Esophagus (tissue), 2 donors: Measurements from ENCODE around the gene SSRP1. TPM values are rescaled to one million over a fixed set of nuclear protein-coding genes. Genes with fewer than 3 reads are reported as not detected.

Experiments
- H3K27ac ChIP-seq, 2 donors: one replicate each; pipeline ENCODE4 v1.5.1; 2013; ENCODE audit warnings: low read depth in 2 of 2, mild to moderate bottlenecking in 2 of 2, inconsistent platforms in 1 of 2, low read length in 1 of 2, moderate library complexity in 1 of 2
- H3K27me3 ChIP-seq, 2 donors: one replicate each; pipeline ENCODE4 v1.6.1; 2013; ENCODE audit warnings: low read length in 2 of 2, control low read depth in 1 of 2, mild to moderate bottlenecking in 1 of 2; ENCODE audit not compliant: insufficient read depth in 2 of 2, control insufficient read depth in 1 of 2
- H3K36me3 ChIP-seq, 2 donors: one replicate each; pipeline ENCODE4 v1.6.1; 2013; ENCODE audit warnings: low read length in 1 of 2; ENCODE audit not compliant: control insufficient read depth in 2 of 2, insufficient read depth in 2 of 2
- H3K4me1 ChIP-seq, 2 donors: one replicate each; pipeline ENCODE4 v1.6.1; 2013; ENCODE audit warnings: low read length in 1 of 2; ENCODE audit not compliant: control insufficient read depth in 2 of 2, insufficient read depth in 2 of 2
- H3K4me3 ChIP-seq, 2 donors: one replicate each; pipeline ENCODE4 v1.5.1; 2013; ENCODE audit warnings: low read length in 2 of 2, mild to moderate bottlenecking in 2 of 2, low read depth in 1 of 2, moderate library complexity in 1 of 2
- H3K9me3 ChIP-seq, 2 donors: one replicate each; pipeline ENCODE4 v1.6.1; 2013; ENCODE audit warnings: mild to moderate bottlenecking in 2 of 2, low read depth in 1 of 2, low read length in 1 of 2, moderate library complexity in 1 of 2; ENCODE audit not compliant: control insufficient read depth in 2 of 2, insufficient read depth in 1 of 2
- WGBS, 2 donors: extraction: QIAGEN DNeasy Blood & Tissue Kit; methylation state at CpG; one replicate each; pipeline ENCODE4 v1.1.7; 2013; 5-methylcytosine and 5-hydroxymethylcytosine counted together
- polyA plus RNA-seq, 2 donors: library from polyadenylated mRNA; stranded (reverse); fragments of 200-250 nt; gene quantifications; one replicate each; pipeline ENCODE4 v1.2.3, GENCODE V29; 2013
- donor health status: healthy with polysubstance abuse.
- donor health status: Bipolar disorder and iron deficiency.

The SSRP1 gene
- polyA plus RNA-seq, 2 donors = 18.8 to 67.4 TPM

GRCh38 chr11:57321388-57322255, 14.1 kb downstream of the SSRP1 start:
- Histone ChIP-seq H3K27me3 (no peaks in the 10 kb centered on the region), H3K27ac (peak overlapping the region; percentile 99), H3K36me3 (peaks cover 4 to 29% of the 10 kb centered on the region in 2 donors), H3K4me1 (peaks cover 14 to 37% of the 10 kb centered on the region in 2 donors), H3K4me3 (peak overlapping the region; percentile 44 to 82), H3K9me3 (no peaks in the 10 kb centered on the region)
- WGBS, 2 donors = 28 to 29% methylated on average over 6 of the region's 6 CpGs

- H3K27ac ChIP-seq = peak overlapping the region; percentile 99
- H3K4me1 ChIP-seq = peaks cover 14 to 33% of the 10 kb centered on the region in 2 donors
- H3K4me3 ChIP-seq = peak overlapping the region in 1 of 2 donors; percentile 82
- H3K36me3 ChIP-seq = peaks cover 6 to 37% of the 10 kb centered on the region in 2 donors
- WGBS, 2 donors = 56 to 74% methylated on average over 2 of the region's 2 CpGs
- no peaks in the 10 kb centered on the region for H3K9me3 ChIP-seq
- no peaks in the 10 kb centered on the region for H3K27me3 ChIP-seq
Observed at GRCh38 chr11:57320719-57321387, 14.8 kb downstream of the SSRP1 start.

- no peaks in the 10 kb centered on the region for H3K27me3 ChIP-seq
- peak overlapping the region in 1 of 2 donors; percentile 58 for H3K27ac ChIP-seq
- H3K4me1 ChIP-seq = peaks cover 14 to 30% of the 10 kb centered on the region in 2 donors
- 74 to 75% methylated on average over 21 to 22 of the region's 22 CpGs for WGBS, 2 donors
- H3K36me3 ChIP-seq = peaks cover 6 to 41% of the 10 kb centered on the region in 2 donors
- H3K9me3 ChIP-seq = no peaks in the 10 kb centered on the region
- no peak overlapping the region for H3K4me3 ChIP-seq
Observed at GRCh38 chr11:57320067-57320718, 15.5 kb downstream of the SSRP1 start.

DNA sequence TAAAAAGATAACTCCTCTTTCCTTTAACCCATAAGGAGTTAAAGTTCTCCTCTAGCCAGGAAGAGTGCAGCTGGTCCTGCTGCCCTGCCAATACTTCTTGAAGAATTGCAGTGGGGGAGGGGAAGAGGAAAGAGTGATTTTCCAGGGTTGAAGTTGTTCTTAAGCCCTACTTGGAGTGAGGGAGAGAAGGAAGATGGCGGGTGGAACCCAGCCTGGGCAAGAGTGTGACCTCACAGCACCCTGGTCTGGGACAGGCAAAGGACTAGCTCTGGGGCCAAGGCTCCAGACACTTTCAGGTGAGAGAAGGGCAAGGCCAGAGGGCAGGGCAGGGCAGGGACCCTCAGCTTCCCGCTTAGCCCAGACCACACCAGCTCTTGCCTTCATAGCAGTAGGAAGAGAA, 17.5 kb downstream of the SSRP1 start:
- Histone ChIP-seq H3K4me3 (no peak overlapping the region), H3K4me1 (peaks cover 16 to 28% of the 10 kb centered on the region in 2 donors), H3K36me3 (peaks cover 9 to 60% of the 10 kb centered on the region in 2 donors), H3K9me3 (no peaks in the 10 kb centered on the region), H3K27me3 (no peaks in the 10 kb centered on the region), H3K27ac (peak overlapping the region in 1 of 2 donors; percentile 57)
- WGBS, 2 donors = 51 to 52% methylated on average over 2 of the region's 2 CpGs

- H3K36me3 ChIP-seq = peaks cover 16 to 70% of the 10 kb centered on the region in 2 donors
- H3K4me1 ChIP-seq = peaks cover 22 to 36% of the 10 kb centered on the region in 2 donors
- peak overlapping the region in 1 of 2 donors; percentile 36 for H3K27ac ChIP-seq
- no peaks in the 10 kb centered on the region for H3K27me3 ChIP-seq
- H3K9me3 ChIP-seq = no peaks in the 10 kb centered on the region
- 57 to 58% methylated on average over 3 of the region's 3 CpGs for WGBS, 2 donors
- no peak overlapping the region for H3K4me3 ChIP-seq
Observed at GRCh38 chr11:57316017-57316416, 19.7 kb downstream of the SSRP1 start.

DNA sequence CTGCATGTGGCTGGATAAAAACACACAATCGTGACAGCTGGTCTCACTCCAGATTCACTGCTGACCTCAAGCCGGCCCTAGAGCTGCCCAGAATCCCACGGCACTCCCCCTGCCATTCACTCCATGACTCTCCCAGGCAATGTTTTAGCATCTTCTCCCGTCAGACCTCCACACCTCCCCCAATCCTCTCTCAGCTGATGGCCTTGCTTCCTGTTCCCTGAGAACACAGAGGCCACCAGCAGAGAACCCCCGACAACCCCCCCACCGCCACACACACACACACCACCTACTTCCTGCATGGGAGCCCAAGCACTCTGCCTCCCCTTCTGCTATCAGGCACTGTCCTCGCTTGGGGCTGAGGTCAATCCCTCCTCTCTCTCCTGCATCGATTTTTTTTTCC, 20.2 kb downstream of the SSRP1 start:
- 33 to 39% methylated on average over 8 of the region's 8 CpGs for WGBS, 2 donors
- H3K4me1 ChIP-seq = peaks cover 22 to 35% of the 10 kb centered on the region in 2 donors

DNA sequence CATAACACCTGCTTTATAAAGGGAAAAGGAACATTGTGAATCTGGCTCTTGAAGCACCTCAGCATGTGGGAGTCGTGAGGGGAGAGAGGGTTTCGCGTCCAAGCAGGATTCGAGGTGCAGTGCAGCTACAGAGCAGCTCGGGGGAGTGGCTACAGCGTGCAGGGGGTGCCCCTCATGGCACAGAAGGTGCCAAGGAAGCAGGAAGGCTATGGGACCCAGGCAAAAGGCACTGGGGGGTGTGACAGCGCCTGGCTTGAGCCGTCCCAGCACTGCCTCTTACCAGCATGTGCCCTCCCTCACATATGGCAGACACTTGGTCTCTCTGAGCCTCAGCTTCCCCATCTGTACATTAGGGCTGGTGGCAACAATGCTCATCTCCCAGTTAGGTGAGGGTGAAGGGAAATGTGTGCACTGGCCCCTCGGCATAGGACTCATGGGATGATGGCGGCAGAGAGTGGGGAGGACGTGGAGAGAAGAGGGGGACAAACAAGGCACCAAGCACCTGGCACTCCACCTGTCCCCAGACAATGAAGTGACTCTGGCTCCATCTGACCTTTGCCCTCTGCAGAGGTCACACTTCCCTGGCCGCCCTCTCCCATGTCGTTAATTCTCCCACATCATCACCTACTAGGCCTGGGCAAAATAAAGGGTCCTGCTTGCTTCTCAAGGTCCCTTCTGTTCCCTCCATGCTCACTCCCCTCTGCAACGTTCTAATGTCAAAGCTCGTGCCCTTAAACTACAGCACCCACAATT, 21.3 kb downstream of the SSRP1 start:
- Histone ChIP-seq H3K4me1 (peaks cover 19 to 37% of the 10 kb centered on the region in 2 donors), H3K27ac (no peak overlapping the region), H3K4me3 (no peak overlapping the region), H3K27me3 (no peaks in the 10 kb centered on the region), H3K9me3 (no peaks in the 10 kb centered on the region), H3K36me3 (peaks cover 16 to 72% of the 10 kb centered on the region in 2 donors)
- 82% methylated on average over 15 of the region's 15 CpGs for WGBS, 2 donors

More for the DNA sequence above, 20.2 kb downstream of the SSRP1 start:
- H3K27me3 ChIP-seq = no peaks in the 10 kb centered on the region
- no peak overlapping the region for H3K4me3 ChIP-seq
- peaks cover 16 to 70% of the 10 kb centered on the region in 2 donors for H3K36me3 ChIP-seq
- H3K9me3 ChIP-seq = no peaks in the 10 kb centered on the region
- peak overlapping the region in 1 of 2 donors; percentile 51 for H3K27ac ChIP-seq

- Histone ChIP-seq H3K36me3 (peaks cover 16 to 74% of the 10 kb centered on the region in 2 donors), H3K4me1 (peaks cover 17 to 43% of the 10 kb centered on the region in 2 donors), H3K27ac (peak overlapping the region in 1 of 2 donors; percentile 37), H3K4me3 (no peak overlapping the region), H3K9me3 (no peaks in the 10 kb centered on the region), H3K27me3 (no peaks in the 10 kb centered on the region)
- 81 to 82% methylated on average over 8 of the region's 8 CpGs for WGBS, 2 donors
Observed at GRCh38 chr11:57313788-57314135, 21.9 kb downstream of the SSRP1 start.
